GM12892 (cell line): Measurements from ENCODE around the gene BRD7.

Experiments
- POLR2A ChIP-seq: IDR thresholded peaks from 2 replicates; pipeline ENCODE4 v1.6.1; 2011; ENCODE audit warnings: low read depth, low read length, control low read depth
- TAF1 ChIP-seq: IDR thresholded peaks from 2 replicates; pipeline ENCODE4 v1.6.1; 2011; ENCODE audit warnings: low read depth, mild to moderate bottlenecking, control low read depth, low read length, borderline replicate concordance

- no peak for TF ChIP-seq POLR2A
- no peak for TF ChIP-seq TAF1
Observed at GRCh38 chr16:50304467-50305440, 64.0 kb downstream of the BRD7 start.
